Thyroid gland (tissue), 4 donors: Measurements from ENCODE around the gene SPG7. TPM values are rescaled to one million over a fixed set of nuclear protein-coding genes. Genes with fewer than 3 reads are reported as not detected.

Source experiments
- DNase-seq, 2 donors: peaks; one replicate each; pipeline ENCODE4 v3.0.0-alpha.2; 2019
- H3K27ac ChIP-seq, 3 donors: fragments of 200-600 bp; sonication (generic); 1 replicate in 2 of 3; 2 replicates in 1 of 3; pipeline ENCODE4 v1.5.1; 2016 to 2019; ENCODE audit warnings: mild to moderate bottlenecking in 1 of 3, moderate library complexity in 1 of 3
- H3K27me3 ChIP-seq: fragments of 200-600 bp; sonication (generic); one replicate; pipeline ENCODE4 v1.5.1; 2019
- H3K36me3 ChIP-seq, 2 donors: fragments of 200-600 bp; sonication (generic); one replicate each; pipeline ENCODE4 v1.5.1; 2016 to 2019
- H3K4me1 ChIP-seq, 2 donors: fragments of 200-600 bp; sonication (generic); one replicate each; pipeline ENCODE4 v1.5.1; 2017 to 2019
- H3K4me3 ChIP-seq, 3 donors: fragments of 200-600 bp; sonication (generic); replicated peaks in 1 of 3; 1 replicate in 2 of 3; 2 replicates in 1 of 3; pipeline ENCODE4 v1.5.1; 2016; ENCODE audit warnings: mild to moderate bottlenecking in 1 of 3
- H3K9me3 ChIP-seq: fragments of 200-600 bp; sonication (generic); one replicate; pipeline ENCODE4 v1.5.1; 2017
- POLR2A ChIP-seq, 2 donors: fragments of 450-650 bp; IDR thresholded peaks; one replicate each; pipeline ENCODE4 v1.6.1; 2017; ENCODE audit warnings: antibody characterized with exemption in 2 of 2, mild to moderate bottlenecking in 2 of 2, moderate library complexity in 1 of 2
- WGBS, 2 donors: methylation state at CpG; one replicate each; pipeline ENCODE4 v1.1.5; 2017; 5-methylcytosine and 5-hydroxymethylcytosine counted together
- intact Hi-C: fragments of 100-400 bp; cut with DNase I; formaldehyde crosslinking; loops from one replicate; pipeline ENCODE4 v1.15.1; 2023
- total RNA-seq, 4 donors: library from RNA; depleted of rRNA; stranded (reverse); fragments of >200 nt; gene quantifications; one replicate each; pipeline ENCODE4 v1.2.3, GENCODE V29; 2016
- TF ChIP-seq, protein P1 (sequence below), 6 experiments: fragments of 200-600 bp in 3 of 6; fragments of 450-650 bp in 3 of 6; sonication (generic) in 3 of 6; IDR thresholded peaks; one replicate each; pipeline ENCODE4 v1.5.1; 2016 to 2019; ENCODE audit warnings: antibody characterized with exemption in 6 of 6, mild to moderate bottlenecking in 2 of 6, inconsistent platforms in 1 of 6, moderate library complexity in 1 of 6

Gene SPG7
- total RNA-seq, 4 donors from 2014 or later = 218 to 392 (median 285) TPM

DNA sequence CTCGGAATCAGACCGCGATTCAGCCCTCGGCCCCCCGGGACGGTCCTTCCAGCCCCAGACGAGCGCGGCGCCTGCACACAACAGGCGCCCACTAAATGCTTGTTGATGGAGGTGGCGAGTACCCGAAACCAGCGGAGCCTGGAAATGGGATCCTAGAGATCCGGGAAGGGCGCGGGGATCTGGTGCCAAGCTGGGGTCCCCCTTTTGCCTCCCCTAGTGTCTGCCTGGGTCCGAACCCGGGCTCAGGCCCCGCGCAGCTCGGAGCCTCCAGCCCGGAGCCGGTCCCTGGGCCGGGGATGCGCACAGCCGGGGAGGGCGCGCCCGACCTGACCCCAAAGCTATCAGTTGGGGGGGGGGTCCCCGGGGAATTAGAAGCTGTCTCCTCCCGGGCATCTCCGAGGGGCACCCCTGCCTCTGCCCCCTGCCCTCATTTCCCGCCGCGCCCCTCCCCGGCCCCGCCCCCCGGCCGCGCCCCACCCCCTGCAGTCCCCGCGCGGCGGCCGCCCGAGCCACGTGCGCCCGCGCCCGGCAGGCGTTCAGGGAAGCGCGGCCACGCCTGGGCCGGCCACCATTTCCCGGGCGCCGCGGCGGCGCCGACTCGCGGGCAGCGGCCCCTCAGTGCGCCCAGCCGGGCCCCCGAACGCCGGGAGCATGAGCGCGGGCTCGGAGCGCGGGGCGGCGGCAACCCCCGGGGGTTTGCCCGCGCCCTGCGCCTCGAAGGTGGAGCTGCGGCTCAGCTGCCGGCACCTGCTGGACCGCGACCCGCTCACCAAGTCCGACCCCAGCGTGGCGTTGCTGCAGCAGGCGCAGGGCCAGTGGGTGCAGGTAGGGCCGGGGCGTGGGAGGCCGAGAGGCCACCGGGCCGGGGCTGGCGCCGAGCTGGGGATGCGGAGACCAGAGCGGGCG, 67.3 kb downstream of the SPG7 start, which contains the start of gene CPNE7:
Gene CPNE7 (plus strand): TSS at position 512 of the 906 bp plus-strand sequence. CDS start 140 bp downstream, at position 652.
- intact Hi-C loops = no loop called here
- TF ChIP-seq POLR2A (IDR thresholded peaks at IDR 0.05) = no peak
- TF ChIP-seq, protein P1, sequence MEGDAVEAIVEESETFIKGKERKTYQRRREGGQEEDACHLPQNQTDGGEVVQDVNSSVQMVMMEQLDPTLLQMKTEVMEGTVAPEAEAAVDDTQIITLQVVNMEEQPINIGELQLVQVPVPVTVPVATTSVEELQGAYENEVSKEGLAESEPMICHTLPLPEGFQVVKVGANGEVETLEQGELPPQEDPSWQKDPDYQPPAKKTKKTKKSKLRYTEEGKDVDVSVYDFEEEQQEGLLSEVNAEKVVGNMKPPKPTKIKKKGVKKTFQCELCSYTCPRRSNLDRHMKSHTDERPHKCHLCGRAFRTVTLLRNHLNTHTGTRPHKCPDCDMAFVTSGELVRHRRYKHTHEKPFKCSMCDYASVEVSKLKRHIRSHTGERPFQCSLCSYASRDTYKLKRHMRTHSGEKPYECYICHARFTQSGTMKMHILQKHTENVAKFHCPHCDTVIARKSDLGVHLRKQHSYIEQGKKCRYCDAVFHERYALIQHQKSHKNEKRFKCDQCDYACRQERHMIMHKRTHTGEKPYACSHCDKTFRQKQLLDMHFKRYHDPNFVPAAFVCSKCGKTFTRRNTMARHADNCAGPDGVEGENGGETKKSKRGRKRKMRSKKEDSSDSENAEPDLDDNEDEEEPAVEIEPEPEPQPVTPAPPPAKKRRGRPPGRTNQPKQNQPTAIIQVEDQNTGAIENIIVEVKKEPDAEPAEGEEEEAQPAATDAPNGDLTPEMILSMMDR (IDR thresholded peaks at IDR 0.05) = no peak
- WGBS, 2 donors = 2% methylated on average over 16 of the region's 103 CpGs; no CpG with 5 or more reads in 1 of the 2 donors
- Histone ChIP-seq H3K36me3 (no peaks in the 10 kb centered on the region), H3K27me3 (peaks cover 16% of the 10 kb centered on the region), H3K4me1 (peaks cover 0 to 20% of the 10 kb centered on the region in 2 donors), H3K27ac (no peak within 1 kb of the TSS), H3K4me3 (peak within 1 kb of the TSS in 1 of 3 donors; percentile 2), H3K9me3 (no peaks in the 10 kb centered on the region)
- DNase-seq = no peak

DNA sequence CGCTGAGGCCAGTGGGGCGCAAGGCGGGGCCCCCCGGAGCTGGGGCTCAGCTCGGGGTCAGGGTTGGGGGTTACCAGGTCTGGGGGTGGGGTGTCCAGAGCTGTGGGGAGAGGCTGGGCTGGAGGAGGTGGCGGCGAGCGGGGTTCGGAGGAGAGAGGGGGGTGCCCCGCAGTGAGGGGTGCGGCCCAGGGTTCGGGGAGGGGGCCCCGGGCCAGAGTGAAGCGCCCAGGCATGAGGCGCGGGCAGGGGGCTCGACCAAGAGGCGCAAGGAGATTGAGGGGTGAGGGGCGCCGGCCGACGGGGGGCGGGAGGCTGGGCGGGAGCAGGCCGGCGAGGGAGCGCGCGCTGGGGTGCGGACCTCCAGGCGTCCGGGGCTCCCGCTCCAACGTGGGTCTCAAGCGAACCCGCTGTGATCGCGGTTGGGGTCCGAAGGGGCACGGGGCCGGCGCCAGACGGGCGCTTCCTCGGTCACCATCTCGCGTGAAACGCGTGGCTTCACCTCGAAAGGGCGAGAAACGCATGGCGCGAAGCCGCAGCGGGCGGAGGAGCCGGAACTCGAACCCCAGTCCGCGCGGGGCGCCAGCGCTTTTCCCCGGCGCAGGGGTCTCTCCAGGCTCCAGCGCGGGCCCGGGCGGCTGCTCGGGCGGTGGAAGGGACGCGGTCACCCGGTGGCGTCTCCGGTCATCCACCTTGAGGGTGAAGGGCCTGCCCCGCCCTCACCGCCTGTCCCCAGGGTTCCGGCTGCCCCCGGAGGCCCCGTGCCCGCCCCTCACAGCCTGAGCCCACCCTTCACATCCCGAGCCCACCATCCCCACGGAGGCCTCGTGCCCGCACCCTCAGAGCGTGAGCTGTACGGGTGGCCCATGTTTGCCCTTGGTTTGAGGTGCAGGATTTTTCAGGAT, 68.2 kb downstream of the SPG7 start:
- H3K27me3 ChIP-seq = peaks cover 16% of the 10 kb centered on the region
- no peaks in the 10 kb centered on the region for H3K36me3 ChIP-seq
- TF ChIP-seq, protein P1 (IDR thresholded peaks at IDR 0.05) = no peak
- TF ChIP-seq POLR2A (IDR thresholded peaks at IDR 0.05) = no peak
- no peak overlapping the region for H3K27ac ChIP-seq
- no peak for DNase-seq
- intact Hi-C loops = no loop called here
- 27 to 40% methylated on average over 5 to 42 of the region's 89 CpGs for WGBS, 2 donors
- H3K9me3 ChIP-seq = no peaks in the 10 kb centered on the region
- H3K4me3 ChIP-seq = no peak overlapping the region
- H3K4me1 ChIP-seq = peaks cover 0 to 20% of the 10 kb centered on the region in 2 donors

DNA sequence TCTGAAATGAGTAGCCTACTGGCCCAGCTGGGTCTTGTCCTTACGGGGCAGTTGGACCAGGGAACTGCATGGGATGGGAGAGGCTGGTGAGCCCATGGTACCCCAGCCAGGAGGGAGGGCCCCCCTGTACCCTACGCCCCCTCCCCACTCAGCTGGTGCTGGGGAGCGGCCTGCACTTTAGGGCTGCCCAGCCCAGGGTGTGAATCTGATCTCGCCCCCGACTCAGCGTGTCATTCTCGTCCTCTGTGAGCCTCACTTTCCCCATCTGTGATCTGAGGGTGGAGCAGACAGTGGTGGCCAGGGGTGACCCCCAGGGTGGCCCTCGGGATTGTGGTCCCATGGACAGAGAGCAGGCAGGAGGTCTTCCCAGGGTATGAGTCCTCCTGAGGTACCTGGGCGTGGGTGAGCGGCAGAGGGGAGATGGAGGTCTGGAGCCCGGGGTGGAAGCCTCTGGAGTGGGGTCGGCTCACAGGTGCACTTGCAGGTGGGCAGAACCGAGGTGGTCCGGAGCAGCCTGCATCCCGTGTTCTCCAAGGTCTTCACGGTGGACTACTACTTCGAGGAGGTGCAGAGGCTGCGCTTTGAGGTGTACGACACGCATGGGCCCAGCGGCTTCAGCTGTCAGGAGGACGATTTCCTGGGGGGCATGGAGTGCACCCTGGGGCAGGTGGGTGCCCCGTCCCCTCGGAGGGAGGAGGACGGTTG, 69.0 kb downstream of the SPG7 start:
- Histone ChIP-seq H3K36me3 (no peaks in the 10 kb centered on the region), H3K4me3 (no peak overlapping the region), H3K4me1 (peaks cover 0 to 27% of the 10 kb centered on the region in 2 donors), H3K27me3 (peaks cover 16% of the 10 kb centered on the region), H3K27ac (no peak overlapping the region), H3K9me3 (no peaks in the 10 kb centered on the region)
- intact Hi-C loops = no loop called here
- DNase-seq = no peak
- TF ChIP-seq, protein P1 (IDR thresholded peaks at IDR 0.05) = no peak
- no peak for TF ChIP-seq POLR2A (IDR thresholded peaks at IDR 0.05)
- WGBS, 2 donors = 87 to 91% methylated on average over 25 of the region's 25 CpGs

DNA sequence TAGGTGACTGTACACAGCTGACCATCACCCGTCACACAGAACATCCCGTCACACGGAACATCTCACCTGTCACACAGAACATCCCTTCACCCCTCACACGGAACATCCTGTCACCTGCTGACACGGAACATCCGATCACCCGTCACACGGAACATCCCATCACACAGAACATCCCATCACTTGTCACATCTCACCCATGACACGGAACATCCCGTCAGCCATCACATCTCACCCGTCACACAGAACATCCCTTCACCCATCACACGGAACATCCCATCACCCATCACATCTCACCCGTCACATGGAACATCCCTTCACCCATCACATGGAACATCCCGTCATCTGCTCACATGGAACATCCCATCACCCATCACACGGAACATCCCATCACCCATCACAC, 71.1 kb downstream of the SPG7 start:
- Histone ChIP-seq H3K27ac (no peak overlapping the region), H3K4me1 (peaks cover 0 to 34% of the 10 kb centered on the region in 2 donors), H3K9me3 (no peaks in the 10 kb centered on the region), H3K27me3 (peaks cover 12% of the 10 kb centered on the region), H3K4me3 (no peak overlapping the region), H3K36me3 (no peaks in the 10 kb centered on the region)
- intact Hi-C loops = no loop called here
- 87 to 90% methylated on average over 15 of the region's 15 CpGs for WGBS, 2 donors
- DNase-seq = no peak
- TF ChIP-seq POLR2A (IDR thresholded peaks at IDR 0.05) = no peak
- TF ChIP-seq, protein P1 (IDR thresholded peaks at IDR 0.05) = no peak
